Choroid plexus epithelial cell (primary cell): ENCODE results near the gene KCNH8.

Experiments
- DNase-seq: peaks from one replicate; pipeline ENCODE4 v3.0.0-alpha.2; 2010; ENCODE audit warnings: low read depth
- H3K4me3 ChIP-seq: 2 replicates; pipeline ENCODE4 v1.5.1; 2011; ENCODE audit warnings: low read depth, mild to moderate bottlenecking, control low read depth, low read length, moderate library complexity
- CTCF ChIP-seq: conservative IDR thresholded peaks from 2 replicates; pipeline ENCODE4 v1.5.1; 2011; ENCODE audit warnings: low read depth, mild to moderate bottlenecking, control low read depth, inconsistent platforms, low read length, moderate library complexity

Gene KCNH8

GRCh38 chr3:19476281-19476680 lies 328.0 kb downstream of the KCNH8 start:
- no peak overlapping the region for H3K4me3 ChIP-seq
- TF ChIP-seq CTCF = no peak
- DNase-seq = no peak

- TF ChIP-seq CTCF = no peak
- no peak overlapping the region for H3K4me3 ChIP-seq
- no peak for DNase-seq
Measured at GRCh38 chr3:19485267-19485666, 337.0 kb downstream of the KCNH8 start.

GRCh38 chr3:19487386-19487785 lies 339.1 kb downstream of the KCNH8 start:
- TF ChIP-seq CTCF = no peak
- H3K4me3 ChIP-seq = no peak overlapping the region
- no peak for DNase-seq

DNA sequence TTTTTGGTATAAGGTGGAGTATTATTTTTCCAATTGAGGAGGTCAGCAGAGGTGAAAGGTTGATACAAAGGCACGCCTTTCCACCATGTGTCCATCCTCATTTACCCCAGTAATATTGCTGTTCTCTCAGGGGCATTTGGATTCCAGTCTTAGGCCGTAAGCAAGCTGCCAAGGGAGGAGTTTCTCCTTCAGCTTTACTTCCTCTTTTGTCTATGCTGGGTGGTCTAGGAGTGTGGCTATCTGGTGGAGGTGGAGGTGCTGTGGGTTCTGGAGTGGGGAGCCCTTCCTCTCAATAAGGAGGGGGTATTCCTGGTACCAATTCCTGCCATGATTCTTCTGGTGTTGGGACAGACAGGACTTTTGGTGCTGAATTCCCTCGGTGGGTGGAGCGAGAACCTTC lies 340.6 kb downstream of the KCNH8 start:
- H3K4me3 ChIP-seq = no peak overlapping the region
- DNase-seq = no peak
- no peak for TF ChIP-seq CTCF

- no peak for TF ChIP-seq CTCF
- no peak for DNase-seq
- no peak overlapping the region for H3K4me3 ChIP-seq
Measured at GRCh38 chr3:19489936-19490335, 341.6 kb downstream of the KCNH8 start.

DNA sequence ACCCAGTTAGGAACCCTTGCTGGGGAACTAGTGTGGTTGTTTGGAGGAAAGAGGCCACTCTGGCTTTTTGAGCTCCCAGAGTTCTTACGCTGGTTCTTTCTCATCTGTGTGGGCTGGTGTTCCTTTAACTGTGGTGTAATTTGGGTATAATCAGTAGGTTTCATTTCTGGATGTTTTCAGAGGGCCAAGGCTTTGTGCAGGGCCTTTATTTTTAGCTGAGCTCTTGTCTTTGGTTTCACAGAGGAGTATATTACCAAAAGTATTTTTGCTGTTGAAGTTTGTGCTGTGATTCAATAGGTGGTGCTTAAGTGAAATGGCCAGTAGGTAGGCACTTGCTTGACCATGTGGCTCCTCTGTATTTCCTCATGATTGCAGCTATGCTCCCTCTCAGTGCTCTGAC lies 357.9 kb downstream of the KCNH8 start:
- TF ChIP-seq CTCF = no peak
- DNase-seq = no peak
- no peak overlapping the region for H3K4me3 ChIP-seq

DNA sequence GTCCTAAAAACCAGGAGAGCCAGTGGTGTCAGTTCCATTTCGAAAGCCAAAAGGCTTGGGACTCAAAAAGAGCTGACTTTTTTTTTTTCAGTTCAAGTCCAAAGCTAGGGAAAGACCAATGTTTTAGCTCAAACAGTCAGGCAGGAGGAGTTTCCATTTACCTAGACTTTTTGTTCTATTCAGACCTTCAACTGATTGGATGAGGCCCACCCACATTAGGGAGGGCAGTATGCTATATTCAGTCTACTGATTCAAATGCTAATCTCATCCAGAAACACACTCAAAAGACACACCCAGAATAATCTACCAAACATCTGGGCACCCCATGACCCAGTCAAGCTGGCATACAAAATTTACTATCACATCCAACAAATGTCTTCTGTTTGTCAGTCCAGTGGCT lies 374.0 kb downstream of the KCNH8 start:
- TF ChIP-seq CTCF = no peak
- H3K4me3 ChIP-seq = no peak overlapping the region
- DNase-seq = no peak
